ENCODE measurements around the gene HHAT.

DNA sequence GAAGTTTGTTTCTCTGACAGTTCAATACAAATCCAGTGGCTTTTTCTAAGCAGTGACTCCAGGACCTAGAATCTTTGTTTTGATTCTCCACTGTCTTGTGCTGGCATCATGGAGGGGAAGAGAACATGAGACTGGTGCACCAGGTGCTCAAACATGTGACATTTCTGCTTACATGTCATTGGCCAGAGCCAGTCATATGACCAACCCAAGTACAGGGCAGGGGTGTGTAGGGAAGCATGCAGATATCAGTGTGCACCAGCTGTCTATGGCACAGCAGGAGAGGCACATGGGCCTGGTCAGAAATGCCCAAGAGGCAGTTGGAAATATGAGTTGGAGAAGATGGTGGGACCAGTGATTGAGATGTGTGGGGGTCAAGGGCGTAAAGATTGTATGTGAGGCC lies 297.0 kb downstream of the HHAT start:
- TF ChIP-seq, protein P1, sequence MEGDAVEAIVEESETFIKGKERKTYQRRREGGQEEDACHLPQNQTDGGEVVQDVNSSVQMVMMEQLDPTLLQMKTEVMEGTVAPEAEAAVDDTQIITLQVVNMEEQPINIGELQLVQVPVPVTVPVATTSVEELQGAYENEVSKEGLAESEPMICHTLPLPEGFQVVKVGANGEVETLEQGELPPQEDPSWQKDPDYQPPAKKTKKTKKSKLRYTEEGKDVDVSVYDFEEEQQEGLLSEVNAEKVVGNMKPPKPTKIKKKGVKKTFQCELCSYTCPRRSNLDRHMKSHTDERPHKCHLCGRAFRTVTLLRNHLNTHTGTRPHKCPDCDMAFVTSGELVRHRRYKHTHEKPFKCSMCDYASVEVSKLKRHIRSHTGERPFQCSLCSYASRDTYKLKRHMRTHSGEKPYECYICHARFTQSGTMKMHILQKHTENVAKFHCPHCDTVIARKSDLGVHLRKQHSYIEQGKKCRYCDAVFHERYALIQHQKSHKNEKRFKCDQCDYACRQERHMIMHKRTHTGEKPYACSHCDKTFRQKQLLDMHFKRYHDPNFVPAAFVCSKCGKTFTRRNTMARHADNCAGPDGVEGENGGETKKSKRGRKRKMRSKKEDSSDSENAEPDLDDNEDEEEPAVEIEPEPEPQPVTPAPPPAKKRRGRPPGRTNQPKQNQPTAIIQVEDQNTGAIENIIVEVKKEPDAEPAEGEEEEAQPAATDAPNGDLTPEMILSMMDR (IDR thresholded peaks at IDR 0.05): no peak
- no peak for TF ChIP-seq POLR2A (IDR thresholded peaks at IDR 0.05)
